NCI-H69 (cell line): ENCODE measurements around the gene SRRM2.
"Not testable (repeated sequence)": the region's sequence is repeated elsewhere in the genome, so short reads cannot be mapped to it uniquely, and the experiment has no call there.

Experiments used
- DNase-seq: peaks from one replicate; lab custom pipeline; 2025; lab: John Stamatoyannopoulos, UW

Gene SRRM2

DNA sequence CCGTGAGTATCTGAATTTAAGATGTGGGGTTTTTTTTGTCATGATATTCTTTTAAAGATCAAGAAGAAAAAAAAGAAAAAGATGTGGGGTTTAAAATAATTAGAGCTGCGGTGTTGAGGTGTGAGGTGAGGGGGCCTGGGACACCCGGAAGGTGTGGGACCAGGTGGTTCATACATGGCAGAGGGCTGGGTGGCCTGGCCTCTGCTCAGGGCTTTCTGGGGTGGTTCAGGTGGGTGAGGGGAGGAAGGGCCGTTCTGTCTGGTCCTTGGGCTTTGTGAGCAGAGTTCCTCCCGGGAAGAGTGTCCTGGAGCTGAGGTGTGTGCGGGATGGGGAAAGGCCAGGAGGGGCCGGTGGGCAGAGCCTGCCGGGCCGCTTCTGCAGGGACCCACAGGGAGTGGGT, 37.4 kb upstream of the SRRM2 start:
- no peak for DNase-seq

DNA sequence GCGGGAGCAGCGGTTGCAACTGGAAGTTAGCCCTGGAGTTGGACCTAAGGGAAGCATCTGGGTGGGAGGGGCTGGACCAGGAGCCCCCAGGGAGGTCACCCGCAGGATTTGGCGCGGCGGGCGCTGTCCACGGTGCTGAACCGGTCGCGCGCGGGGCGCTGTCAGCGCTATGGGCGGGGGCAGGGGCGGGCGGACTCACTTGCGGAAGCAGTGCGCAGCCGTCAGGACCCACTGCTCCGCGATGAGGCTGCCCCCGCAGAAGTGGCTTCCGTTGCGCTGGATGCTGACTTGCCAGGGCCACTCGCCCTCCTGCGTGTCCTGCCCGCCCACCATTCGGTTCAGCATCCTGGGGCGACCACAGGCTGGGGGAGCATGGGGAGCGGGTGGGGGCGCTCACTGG, 36.9 kb upstream of the SRRM2 start:
- peak; percentile 62 for DNase-seq

DNA sequence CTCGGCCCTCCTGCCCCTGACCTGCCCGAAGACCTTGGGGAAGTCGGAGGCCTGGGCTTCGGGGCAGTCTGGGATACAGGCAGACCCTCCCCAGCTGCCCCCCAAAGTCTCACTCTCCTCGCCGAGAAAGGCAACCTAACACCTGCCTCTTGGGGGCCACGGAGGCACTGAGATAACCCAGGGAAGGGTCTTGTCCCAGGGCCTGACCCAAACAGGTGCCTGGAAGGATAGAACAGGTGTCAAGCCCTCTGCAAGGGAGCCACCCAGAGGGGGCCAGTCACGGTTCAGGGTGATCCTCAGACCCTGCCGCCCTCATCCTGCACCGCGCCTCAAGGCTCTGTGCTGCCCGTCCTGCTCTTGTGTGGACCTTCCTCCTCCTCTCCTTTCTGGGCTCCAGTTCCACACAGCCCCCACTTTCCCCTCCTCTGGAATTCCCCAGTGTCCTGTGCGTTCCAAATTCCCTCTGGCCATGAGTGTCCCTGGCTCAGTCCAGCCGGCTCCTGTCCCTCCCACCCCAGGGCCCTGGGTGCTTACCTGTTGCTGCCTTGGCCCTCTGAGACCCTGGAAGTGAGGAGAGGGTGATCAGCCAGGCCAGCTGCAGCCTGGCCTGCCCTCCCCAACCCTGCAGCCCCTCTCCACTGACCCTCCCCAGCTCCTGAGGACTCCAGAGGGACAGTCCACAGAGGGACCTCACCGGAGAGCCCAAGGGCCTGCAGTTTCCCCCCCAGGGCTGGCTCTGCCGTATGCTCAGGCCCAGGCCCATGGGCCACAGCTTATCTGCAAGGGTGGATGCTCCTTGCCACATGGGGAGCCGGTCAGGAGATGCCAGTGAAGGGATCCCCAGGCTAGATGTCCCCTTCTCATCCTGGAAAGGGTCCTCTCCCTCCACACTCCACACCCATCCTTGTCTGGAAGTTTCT, 36.2 kb upstream of the SRRM2 start:
- DNase-seq = no peak

DNA sequence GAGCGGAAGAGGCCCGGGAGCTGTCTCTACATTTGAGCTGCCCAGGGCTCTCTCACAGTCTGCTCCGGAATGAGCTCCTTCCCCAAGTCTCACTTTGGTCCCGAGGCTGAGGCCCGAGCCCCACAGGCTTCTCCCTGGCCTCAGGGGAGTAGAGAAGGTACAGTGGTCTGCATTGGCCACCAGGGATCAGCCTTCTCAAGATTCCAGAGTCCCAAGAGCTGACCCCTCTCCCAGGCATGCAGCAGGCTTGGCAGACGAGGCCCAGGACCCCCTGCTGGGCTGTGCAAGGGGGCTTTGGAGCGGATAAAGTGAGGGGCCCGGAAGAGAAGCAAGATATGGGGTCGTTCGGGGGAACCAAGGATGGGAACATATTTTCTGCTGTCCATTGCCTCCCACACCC, 35.5 kb upstream of the SRRM2 start:
- DNase-seq = no peak

DNA sequence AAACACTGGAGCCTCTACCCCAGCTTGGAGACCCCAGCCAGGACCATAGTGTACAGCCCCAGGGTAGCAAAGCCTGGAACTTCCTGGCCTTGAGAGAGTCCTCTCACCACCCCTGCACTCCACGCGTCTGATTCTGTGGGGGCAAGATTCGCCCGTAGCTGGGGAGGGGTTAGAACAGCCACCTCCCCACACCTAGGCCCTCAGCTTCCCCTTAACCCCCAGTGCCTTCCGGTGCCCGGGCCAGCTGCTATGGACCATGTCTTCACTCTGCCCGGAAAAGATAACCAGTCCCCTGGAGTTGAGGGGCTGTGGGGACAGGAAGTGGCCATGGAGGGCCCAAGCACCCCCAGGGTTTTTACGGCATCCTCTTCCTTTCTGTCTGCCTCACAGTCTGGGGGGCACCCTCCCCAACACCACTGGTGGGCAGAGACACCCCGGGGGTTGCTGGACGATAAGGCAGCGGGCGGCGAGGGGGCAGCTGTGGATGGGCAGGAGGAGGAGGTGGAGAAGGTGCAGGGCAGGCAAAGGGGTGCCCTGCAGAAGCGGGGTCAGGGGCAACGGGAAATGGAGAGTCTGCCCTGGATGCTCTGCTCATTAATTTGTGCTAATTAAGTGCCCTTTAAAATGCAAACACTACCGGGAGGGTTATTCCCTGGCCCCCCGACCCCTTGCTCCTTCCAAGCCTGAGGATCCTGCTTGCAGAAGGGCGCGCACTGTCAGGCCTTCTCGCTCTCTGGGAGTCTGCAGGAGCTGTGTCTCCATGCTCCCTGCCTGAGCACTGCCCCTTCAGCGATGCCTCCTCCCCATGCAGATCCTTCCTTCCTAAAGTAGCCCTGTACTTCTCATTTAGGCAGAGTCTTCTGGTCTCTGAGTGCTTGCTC, 34.8 kb upstream of the SRRM2 start:
- DNase-seq = no peak

DNA sequence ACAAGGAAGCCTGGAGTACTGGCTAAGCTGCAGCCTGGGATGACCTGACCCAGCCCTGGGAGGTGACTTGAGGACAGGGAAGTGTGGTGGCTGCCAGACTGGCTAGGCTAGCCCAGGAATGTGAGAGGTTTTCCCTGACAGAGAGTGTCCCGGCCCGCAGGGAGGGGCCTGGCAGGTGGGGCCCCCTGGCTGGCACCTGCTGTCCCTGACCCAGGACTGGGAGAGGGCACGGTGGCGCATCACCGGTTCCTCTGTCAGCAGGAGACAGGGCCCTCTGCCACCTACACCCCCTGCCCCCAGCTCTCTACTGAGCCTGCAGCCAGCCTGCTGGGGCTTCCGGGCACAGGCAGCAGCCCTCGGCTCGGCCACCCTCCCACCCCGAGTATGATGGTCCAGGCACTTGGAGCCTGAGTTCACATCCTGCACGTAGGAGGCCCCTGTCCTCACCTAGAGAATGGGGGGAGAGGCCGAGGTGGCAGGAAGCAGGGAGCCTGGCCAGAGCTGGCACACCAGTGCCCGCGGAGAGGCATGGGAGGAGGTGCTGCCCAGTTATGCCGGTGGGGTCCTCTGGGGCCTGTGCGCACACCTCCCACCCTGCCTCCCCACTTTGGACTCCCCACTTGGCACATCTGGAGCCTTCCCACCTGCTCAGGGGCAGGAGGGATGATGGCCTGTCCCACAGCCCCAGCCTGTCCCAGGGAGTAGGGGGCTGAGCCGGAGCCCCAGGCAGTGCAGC, 32.9 kb upstream of the SRRM2 start:
- no peak for DNase-seq

DNA sequence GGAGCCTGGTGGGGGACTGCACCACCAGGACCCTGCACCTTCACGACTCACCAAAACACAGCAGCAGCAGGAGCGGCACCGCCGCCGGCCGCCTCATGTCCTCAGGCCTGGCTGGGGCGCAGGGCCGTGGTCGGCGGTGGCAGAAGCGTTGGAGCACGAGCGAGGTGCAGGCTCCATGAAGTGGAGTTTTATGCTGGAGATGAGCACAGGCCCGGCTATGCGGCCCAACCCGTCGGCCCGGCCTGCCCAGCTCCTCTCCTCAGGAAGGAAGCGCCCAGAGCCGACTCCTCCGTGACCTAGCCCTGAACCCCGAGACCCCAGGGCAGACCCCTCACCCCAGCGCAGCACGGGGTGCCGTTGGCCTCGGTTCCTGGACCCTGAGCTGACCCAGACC, 32.4 kb upstream of the SRRM2 start, which contains the start of gene PRSS27:
PRSS27 (minus strand) TSS at position 161 of the 394 bp plus-strand sequence; CDS start at position 97, 64 bp downstream.
- no peak for DNase-seq

DNA sequence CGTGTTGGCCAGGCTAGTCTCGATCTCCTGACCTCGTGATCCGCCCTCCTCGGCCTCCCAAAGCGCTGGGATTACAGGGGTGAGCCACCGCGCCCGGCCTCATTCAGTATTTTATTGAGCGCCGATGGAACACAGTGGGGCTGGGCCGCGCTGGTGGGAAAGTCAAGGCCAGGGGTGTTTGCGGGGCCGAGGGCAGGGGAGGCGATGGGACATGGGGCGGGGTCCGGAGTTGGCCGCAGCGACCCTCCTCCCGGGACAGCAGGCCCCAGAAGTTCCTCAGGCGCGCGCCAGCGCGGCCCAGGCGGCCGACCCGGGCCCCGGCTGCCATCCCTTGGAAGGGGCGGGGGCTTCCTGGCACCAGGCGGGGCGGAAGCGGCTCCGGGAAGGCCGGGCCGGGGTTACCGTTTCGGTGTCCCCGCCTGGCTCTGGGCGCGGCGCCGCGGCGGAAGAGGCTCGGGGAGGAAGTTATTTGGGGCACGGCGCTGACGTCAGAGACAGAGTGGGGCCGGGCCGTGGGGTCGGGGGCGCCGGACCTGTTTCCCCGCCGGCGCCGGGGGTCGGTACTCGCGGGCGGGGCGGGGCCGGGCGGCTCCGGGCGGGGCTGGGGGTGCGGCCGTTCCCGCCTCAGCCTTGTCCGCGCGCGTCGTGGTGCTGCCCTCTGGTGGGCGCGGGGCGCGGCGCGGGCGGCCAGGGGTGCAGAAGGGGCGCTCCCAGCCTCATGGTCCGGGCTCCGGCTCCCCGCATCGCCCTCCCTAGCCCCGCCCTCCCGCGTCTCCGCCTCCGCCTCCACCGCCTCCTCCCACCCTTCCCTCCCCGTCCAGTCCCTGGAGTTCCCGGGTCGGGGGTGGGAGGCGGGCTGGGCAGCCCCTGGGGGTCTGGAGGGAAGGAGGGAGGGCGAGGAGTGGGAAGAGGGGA, 31.5 kb upstream of the SRRM2 start:
- peak; percentile 96 for DNase-seq

DNA sequence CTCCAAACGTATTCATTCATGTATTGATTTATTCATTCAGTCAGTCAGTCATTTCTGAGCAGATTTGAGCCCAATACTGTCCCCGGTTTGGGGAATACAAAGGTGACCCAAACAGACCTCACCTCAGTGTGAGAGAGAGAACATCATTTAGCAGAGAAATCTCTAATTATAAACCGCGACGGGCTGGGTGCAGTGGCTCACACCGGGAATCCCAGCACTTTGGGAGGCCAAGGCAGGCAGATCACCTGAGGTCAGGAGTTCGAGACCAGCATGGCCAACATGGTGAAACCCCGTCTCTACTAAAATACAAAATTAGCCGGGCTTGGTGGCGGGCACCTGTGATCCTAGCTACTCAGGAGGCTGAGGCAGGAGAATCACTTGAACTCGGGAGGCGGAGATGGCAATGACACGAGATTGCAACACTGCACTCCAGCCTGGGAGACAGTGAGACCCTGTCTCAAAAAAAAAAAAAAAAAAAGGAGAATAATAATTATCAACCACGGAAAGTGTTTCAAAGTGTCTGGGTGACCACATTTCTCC, 30.7 kb upstream of the SRRM2 start:
- DNase-seq = not testable (repeated sequence)

DNA sequence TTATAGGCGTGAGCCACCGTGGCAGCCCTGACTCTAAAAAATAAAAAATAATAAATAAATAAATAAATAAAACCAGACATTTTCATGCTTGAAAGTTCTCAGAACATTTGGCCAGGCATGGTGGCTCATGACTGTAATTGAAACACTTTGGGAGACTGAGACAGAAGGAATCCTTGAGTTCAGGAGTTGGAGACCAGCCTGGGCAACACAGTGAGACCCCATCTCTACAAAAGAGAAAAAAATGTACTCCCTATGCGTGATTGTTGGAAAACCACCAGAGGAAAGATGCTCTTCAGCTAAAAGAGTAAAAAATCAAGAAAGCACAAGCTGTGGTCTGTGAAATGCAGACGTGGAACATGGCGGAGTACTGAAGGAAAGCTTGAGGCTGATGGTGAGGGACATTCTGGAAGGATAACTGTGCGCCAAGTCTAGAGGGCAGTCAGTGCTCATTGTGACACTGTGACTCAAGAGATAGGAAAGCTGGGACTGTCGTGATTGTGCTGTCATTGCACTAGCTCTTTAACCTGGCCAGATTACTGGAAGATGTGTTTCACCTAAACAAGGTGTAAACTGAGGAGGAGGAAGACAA, 28.3 kb upstream of the SRRM2 start:
- DNase-seq = no peak

DNA sequence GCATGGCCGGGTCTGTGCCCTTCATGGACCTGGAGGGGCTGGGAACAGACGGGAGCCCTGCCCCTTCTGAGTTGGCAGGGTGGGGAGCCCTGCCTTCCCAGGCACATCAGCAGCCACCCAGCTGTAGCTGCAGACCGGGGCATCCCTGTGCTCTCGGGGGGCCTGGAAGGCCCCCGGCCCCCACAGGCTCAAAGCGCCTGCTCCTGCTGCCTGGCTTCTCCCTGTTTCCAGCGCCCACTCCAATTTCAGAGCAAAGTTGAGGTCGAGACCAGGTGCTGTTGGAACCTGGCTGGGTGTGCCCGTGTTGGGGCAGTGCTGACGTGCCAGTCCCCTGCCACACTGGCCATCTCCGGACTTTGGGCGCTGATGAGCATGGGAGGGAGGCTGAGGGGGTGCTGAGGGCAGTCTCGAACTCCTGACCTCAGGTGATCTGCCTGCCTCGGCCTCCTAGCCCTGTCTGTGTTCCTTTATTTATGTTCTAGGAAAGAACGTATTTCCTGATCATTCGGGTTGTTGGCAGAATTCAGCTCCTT, 27.6 kb upstream of the SRRM2 start:
- DNase-seq = no peak

DNA sequence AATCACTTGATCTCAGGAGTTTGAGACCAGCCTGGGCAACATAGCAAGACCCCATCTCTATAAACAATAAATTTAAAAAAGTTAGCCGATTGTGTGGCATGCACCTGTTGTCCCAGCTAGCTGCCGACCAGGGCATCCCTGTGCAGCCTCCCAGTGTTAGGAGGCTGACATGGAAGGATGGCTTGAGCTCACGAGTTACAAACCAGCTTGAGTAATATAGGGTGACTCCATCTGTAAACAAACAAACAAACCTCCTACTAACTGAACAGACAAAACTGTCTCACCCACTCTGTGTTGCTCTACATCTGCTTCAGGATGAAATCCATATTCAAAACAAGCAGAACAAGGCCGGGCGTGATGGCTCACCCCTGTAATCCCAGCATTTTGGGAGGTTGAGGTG, 25.5 kb upstream of the SRRM2 start:
- DNase-seq = no peak

DNA sequence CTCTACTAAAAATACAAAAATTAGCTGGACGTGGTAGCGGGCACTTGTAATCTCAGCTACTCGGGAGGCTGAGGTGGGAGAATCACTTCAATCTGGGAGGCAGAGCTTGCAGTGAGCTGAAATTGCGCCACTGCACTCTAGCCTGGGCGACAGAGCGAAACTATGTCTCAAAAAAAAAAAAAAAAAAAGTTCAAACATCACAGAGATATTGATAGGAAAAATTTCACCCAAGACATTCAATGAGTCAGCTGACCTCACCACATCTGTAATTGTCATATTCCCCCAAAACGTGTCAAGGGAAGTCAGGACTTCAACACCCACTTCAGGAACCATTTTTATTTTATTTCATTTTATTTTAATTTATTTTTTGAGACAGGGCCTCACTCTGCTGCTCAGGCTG, 24.4 kb upstream of the SRRM2 start:
- DNase-seq = no peak

DNA sequence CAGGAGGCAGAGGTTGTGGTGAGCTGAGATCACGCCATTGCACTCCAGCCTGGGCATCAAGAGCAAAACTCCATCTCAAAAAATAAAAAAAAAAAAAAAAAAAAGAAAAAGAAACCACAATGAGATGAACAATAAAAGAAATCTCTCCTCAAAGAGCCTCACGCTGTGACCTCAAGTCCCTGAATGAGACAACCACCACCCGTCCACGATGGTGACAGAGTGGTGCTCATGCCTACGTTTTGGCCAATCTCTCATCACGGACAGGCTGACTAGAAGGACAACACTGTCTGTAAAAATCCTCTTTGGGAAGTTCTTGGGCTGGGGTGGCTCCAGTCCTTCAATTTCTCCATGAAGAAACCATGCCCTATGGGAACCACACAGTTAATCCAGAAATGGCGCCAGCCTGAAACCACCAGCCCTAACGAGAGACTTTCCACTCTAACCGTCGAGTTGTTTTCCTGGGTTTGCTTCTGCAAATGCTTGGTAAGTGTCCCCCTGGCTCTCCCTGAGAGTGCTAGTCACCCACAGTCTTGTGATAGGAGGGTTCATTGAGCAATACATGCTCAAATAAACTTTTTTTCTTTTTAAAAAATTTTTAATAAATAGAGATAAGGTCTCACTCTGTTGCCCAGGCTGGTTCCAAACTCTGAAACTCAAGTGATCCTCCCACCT, 17.5 kb upstream of the SRRM2 start:
- no peak for DNase-seq

DNA sequence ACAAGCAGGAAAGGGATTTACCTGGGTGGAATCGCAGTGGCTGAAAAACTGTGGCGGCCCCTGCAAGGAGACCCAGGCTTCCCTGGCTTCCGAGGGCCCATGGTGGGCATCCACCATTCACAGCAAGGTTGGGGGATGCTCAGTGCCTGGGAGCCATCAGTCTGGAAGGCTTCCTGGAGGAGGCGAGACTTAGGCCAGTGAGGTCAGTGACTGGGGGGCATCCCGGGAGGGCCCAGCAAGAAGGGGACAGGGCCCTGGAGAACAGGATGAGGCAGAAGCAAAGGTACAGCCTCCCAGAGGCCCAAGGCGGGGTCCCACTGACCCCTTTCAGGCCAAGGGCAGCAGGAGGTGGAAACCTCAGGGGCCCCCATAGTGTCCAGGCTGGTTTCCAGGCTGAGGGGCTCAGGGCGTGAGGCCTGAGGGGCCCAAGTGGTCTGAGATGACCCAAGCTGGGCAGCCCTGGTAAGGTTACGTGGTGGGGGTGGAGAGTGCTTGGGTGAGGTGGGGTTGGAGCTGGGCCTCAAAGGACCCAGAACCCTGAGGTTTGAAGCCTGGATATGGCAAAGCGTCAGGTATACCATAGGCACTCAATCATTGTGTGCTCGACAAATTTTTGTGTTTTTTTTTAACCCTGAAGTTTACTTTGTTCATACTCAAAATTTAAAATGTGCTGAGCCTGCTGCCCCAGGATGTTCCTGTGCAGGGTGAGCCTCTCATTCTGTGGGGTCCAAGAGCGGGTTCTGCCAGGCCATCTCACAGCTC, 15.8 kb upstream of the SRRM2 start:
- DNase-seq = no peak

DNA sequence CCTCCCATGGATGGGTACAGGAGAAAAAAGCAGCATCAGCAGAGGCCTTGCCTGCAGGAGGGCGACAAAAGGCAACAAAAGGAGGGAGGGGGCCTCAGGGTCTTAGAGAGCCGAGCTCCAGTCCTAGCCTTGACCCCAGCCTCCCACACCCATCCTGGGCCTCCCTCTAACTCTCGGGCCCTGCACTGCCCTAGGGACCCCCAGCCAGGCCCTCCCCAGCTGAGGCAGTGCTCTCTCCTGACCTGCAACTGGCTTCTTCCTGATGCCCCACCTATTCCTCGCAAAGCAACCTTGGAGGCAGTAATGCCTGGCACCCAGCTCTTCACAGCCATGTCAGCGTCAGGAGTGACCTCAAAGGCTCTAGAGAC, 15.2 kb upstream of the SRRM2 start:
- DNase-seq = no peak

DNA sequence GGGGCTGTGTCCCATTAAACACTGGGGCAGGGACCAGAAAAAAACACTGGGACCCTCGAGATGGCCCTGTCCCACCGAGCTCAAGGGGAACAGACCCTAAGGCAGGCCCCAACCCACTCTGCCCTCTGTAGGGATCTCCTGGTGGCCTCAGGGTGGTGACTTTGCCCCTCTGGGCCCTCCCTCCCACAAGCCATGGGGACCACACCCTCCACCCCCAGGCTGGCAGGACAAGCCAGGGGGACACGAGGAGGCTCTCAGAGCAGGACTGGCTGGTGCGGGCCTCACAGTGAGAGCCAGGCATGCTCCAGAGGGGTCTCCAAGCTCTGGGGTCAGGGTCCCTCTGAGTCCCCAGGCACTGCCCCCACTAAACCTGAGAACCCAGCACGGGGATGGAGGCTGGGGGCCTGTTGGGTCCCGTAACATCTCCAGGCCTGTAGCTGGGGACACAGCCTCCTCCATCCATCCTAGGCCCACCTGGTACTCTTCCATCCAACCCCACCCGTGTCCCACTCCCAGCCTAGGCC, 14.5 kb upstream of the SRRM2 start:
- DNase-seq = no peak

DNA sequence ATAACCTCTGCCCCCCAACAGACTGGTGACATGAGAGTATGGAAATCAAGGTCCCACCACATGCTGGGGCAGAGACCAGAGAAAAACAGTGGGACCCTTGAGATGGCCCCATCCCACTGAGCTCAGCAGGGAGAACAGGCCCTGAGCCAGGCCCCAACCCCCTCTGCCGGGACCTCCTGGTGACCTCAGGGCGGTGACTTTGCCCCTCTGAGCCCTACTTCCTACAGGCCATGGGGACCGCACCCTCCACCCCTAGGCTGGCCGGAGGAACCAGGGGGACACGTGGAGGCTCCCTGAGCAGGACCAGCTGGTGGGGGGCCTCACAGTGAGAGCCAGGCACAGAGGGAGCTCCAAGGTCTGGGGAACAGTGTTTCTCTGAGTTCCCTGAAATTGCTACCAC, 13.8 kb upstream of the SRRM2 start:
- DNase-seq = no peak
